A673 (cell line): Measurements from ENCODE around the gene STK17B.

Source experiments
- EZH2 ChIP-seq: fragments of 200-600 bp; sonication (generic); IDR thresholded peaks from 2 replicates; pipeline ENCODE4 v1.6.1; 2017; ENCODE audit warnings: borderline replicate concordance, low read depth, mild to moderate bottlenecking, mixed read lengths, antibody characterized with exemption, low read length; ENCODE audit not compliant: poor library complexity, severe bottlenecking
- TF ChIP-seq, protein P1 (sequence below): fragments of 300-800, 200-600 bp; sonication (generic); conservative IDR thresholded peaks from 2 replicates; pipeline ENCODE4 v1.5.1; 2017; ENCODE audit warnings: low read depth, mild to moderate bottlenecking, antibody characterized with exemption, low read length, moderate library complexity, mixed read lengths

DNA sequence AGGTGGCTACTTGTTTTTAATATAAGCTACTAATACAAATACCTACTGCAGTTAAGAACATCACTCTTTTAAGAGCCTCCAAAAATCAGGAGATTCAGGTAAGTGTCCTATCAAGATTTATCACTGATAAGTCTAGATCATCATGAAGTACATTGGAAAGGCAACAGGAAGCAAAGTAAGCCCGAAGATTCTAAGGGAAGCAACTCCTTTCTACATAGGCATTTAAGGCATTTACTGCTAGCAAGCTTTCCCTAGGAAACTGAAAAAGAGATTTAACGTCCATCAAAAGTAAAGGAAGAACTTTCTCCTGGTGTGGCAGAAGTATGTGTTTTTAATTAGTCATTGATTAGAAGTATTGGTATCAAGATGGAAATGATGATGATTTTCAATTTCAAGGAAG, 3.7 kb downstream of the STK17B start:
- TF ChIP-seq, protein P1, sequence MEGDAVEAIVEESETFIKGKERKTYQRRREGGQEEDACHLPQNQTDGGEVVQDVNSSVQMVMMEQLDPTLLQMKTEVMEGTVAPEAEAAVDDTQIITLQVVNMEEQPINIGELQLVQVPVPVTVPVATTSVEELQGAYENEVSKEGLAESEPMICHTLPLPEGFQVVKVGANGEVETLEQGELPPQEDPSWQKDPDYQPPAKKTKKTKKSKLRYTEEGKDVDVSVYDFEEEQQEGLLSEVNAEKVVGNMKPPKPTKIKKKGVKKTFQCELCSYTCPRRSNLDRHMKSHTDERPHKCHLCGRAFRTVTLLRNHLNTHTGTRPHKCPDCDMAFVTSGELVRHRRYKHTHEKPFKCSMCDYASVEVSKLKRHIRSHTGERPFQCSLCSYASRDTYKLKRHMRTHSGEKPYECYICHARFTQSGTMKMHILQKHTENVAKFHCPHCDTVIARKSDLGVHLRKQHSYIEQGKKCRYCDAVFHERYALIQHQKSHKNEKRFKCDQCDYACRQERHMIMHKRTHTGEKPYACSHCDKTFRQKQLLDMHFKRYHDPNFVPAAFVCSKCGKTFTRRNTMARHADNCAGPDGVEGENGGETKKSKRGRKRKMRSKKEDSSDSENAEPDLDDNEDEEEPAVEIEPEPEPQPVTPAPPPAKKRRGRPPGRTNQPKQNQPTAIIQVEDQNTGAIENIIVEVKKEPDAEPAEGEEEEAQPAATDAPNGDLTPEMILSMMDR = no peak
- TF ChIP-seq EZH2 = no peak
